Measurements from ENCODE around the gene CTRL. TPM values are rescaled to one million over a fixed set of nuclear protein-coding genes. Genes with fewer than 3 reads are reported as not detected.

Gene CTRL
- total RNA-seq, 1 donor from 2014 or later, result 1.2 TPM

DNA sequence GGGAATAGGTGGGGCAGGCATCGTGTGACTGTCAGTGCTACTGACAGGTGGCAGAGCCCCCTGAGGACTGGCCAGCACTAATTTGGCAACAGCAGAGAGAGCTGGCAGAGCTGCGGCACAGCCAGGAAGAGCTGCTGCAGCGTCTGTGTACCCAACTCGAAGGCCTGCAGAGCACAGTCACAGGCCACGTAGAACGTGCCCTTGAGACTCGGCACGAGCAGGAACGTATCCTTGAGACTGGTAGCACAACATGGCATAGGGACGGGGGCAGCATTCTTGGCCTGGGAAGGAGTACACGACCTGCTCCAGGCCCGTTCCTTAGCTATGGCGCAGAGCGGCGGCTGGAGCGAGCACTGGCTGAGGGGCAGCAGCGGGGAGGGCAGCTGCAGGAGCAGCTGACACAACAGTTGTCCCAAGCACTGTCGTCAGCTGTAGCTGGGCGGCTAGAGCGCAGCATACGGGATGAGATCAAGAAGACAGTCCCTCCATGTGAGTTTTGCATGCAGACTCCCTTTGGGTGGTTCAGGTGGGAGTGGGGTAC lies 50.0 kb downstream of the CTRL start:
- Histone ChIP-seq H3K79me2 (ENCODE audit: insufficient read depth, low read length) (peaks cover 12% of the 10 kb centered on the region), H3K4me3 (ENCODE audit: insufficient read depth, low read depth, low read length) (no peak overlapping the region), H3K4me2 (ENCODE audit: low read length) (no peak overlapping the region), H3K27me3 (ENCODE audit: insufficient read depth, low read length) (no peaks in the 10 kb centered on the region), H4K20me1 (ENCODE audit: insufficient read depth, low read length) (peaks cover 64% of the 10 kb centered on the region), H3K9ac (ENCODE audit: low read length) (no peak overlapping the region), H3K4me1 (ENCODE audit: insufficient read depth, low read length) (peaks cover 6% of the 10 kb centered on the region), H3K9me3 (ENCODE audit: insufficient read depth, low read depth, low read length) (no peaks in the 10 kb centered on the region), H3K36me3 (ENCODE audit: insufficient read depth, low read length) (peaks cover 36% of the 10 kb centered on the region), H2AFZ (ENCODE audit: low read depth, low read length) (no peak overlapping the region), H3K27ac (ENCODE audit: low read depth, low read length) (no peak overlapping the region)
- Mint-ChIP-seq H3K27ac (ENCODE audit: unreplicated experiment) (no peak overlapping the region), H3K36me3 (ENCODE audit: low read depth, unreplicated experiment) (peaks cover 25% of the 10 kb centered on the region), H3K9me3 (ENCODE audit: unreplicated experiment) (no peaks in the 10 kb centered on the region), H3K4me1 (ENCODE audit: low read depth, unreplicated experiment) (peaks cover 7% of the 10 kb centered on the region), H3K4me3 (ENCODE audit: unreplicated experiment) (no peak overlapping the region), H3K27me3 (ENCODE audit: low read depth, unreplicated experiment) (no peaks in the 10 kb centered on the region)
- FAIRE-seq (no peak), DNase-seq (ENCODE audit: low read depth) (no peak)
- TF ChIP-seq EZH2 (IDR thresholded peaks at IDR 0.05; ENCODE audit: insufficient read depth, low read length), result no peak
- TF ChIP-seq, protein P1, sequence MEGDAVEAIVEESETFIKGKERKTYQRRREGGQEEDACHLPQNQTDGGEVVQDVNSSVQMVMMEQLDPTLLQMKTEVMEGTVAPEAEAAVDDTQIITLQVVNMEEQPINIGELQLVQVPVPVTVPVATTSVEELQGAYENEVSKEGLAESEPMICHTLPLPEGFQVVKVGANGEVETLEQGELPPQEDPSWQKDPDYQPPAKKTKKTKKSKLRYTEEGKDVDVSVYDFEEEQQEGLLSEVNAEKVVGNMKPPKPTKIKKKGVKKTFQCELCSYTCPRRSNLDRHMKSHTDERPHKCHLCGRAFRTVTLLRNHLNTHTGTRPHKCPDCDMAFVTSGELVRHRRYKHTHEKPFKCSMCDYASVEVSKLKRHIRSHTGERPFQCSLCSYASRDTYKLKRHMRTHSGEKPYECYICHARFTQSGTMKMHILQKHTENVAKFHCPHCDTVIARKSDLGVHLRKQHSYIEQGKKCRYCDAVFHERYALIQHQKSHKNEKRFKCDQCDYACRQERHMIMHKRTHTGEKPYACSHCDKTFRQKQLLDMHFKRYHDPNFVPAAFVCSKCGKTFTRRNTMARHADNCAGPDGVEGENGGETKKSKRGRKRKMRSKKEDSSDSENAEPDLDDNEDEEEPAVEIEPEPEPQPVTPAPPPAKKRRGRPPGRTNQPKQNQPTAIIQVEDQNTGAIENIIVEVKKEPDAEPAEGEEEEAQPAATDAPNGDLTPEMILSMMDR (IDR thresholded peaks at IDR 0.05; ENCODE audit: insufficient read depth, low read depth, low read length), result no peak

DNA sequence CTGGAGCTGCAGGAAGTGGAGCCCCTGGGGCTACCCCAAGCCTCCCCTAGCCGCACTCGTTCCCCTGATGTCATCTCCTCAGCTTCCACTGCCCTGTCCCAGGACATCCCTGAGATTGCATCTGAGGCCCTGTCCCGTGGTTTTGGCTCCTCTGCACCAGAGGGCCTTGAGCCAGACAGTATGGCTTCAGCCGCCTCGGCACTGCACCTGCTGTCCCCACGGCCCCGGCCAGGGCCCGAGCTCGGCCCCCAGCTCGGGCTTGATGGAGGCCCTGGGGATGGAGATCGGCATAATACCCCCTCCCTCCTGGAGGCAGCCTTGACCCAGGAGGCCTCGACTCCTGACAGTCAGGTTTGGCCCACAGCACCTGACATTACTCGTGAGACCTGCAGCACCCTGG lies 51.1 kb downstream of the CTRL start:
- H2AFZ ChIP-seq (ENCODE audit: low read depth, low read length), result no peak overlapping the region
- DNase-seq (ENCODE audit: low read depth), result no peak
- Mint-ChIP-seq H3K4me1 (ENCODE audit: low read depth, unreplicated experiment) (peaks cover 7% of the 10 kb centered on the region), H3K36me3 (ENCODE audit: low read depth, unreplicated experiment) (peaks cover 27% of the 10 kb centered on the region), H3K9me3 (ENCODE audit: unreplicated experiment) (no peaks in the 10 kb centered on the region), H3K27ac (ENCODE audit: unreplicated experiment) (no peak overlapping the region), H3K4me3 (ENCODE audit: unreplicated experiment) (no peak overlapping the region), H3K27me3 (ENCODE audit: low read depth, unreplicated experiment) (no peaks in the 10 kb centered on the region)
- H3K9me3 ChIP-seq (ENCODE audit: insufficient read depth, low read depth, low read length), result no peaks in the 10 kb centered on the region
- H3K4me2 ChIP-seq (ENCODE audit: low read length), result no peak overlapping the region
- no peak overlapping the region for H3K4me3 ChIP-seq (ENCODE audit: insufficient read depth, low read depth, low read length)
- peaks cover 6% of the 10 kb centered on the region for H3K4me1 ChIP-seq (ENCODE audit: insufficient read depth, low read length)
- no peak overlapping the region for H3K27ac ChIP-seq (ENCODE audit: low read depth, low read length)
- H3K27me3 ChIP-seq (ENCODE audit: insufficient read depth, low read length), result no peaks in the 10 kb centered on the region
- peaks cover 24% of the 10 kb centered on the region for H3K79me2 ChIP-seq (ENCODE audit: insufficient read depth, low read length)
- TF ChIP-seq, protein P1 (IDR thresholded peaks at IDR 0.05; ENCODE audit: insufficient read depth, low read depth, low read length), result no peak
- no peak for TF ChIP-seq EZH2 (IDR thresholded peaks at IDR 0.05; ENCODE audit: insufficient read depth, low read length)
- peaks cover 38% of the 10 kb centered on the region for H3K36me3 ChIP-seq (ENCODE audit: insufficient read depth, low read length)
- peaks cover 75% of the 10 kb centered on the region for H4K20me1 ChIP-seq (ENCODE audit: insufficient read depth, low read length)
- no peak for FAIRE-seq
- H3K9ac ChIP-seq (ENCODE audit: low read length), result no peak overlapping the region

DNA sequence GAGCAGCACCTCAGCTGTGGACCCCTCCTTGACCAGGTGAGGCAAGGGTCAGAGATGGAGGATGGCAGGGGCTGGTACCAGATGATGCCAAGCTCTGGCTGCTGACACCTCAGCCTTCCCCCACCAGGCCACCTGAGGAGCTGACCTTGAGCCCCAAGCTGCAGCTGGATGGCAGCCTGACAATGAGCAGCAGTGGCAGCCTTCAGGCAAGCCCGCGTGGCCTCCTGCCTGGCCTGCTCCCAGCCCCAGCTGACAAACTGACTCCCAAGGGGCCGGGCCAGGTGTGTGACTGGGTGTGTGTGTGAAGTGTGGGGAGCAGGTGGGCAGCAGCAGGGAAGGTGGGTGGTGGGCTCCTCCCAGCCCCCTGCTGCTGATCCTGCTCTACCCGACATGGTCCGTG lies 51.7 kb downstream of the CTRL start:
- Mint-ChIP-seq H3K27me3 (ENCODE audit: low read depth, unreplicated experiment) (no peaks in the 10 kb centered on the region), H3K4me1 (ENCODE audit: low read depth, unreplicated experiment) (peaks cover 13% of the 10 kb centered on the region), H3K4me3 (ENCODE audit: unreplicated experiment) (no peak overlapping the region), H3K27ac (ENCODE audit: unreplicated experiment) (no peak overlapping the region), H3K9me3 (ENCODE audit: unreplicated experiment) (no peaks in the 10 kb centered on the region), H3K36me3 (ENCODE audit: low read depth, unreplicated experiment) (peaks cover 27% of the 10 kb centered on the region)
- no peak for FAIRE-seq
- H2AFZ ChIP-seq (ENCODE audit: low read depth, low read length), result no peak overlapping the region
- H3K4me2 ChIP-seq (ENCODE audit: low read length), result no peak overlapping the region
- no peaks in the 10 kb centered on the region for H3K9me3 ChIP-seq (ENCODE audit: insufficient read depth, low read depth, low read length)
- no peak overlapping the region for H3K27ac ChIP-seq (ENCODE audit: low read depth, low read length)
- TF ChIP-seq, protein P1 (IDR thresholded peaks at IDR 0.05; ENCODE audit: insufficient read depth, low read depth, low read length), result no peak
- TF ChIP-seq EZH2 (IDR thresholded peaks at IDR 0.05; ENCODE audit: insufficient read depth, low read length), result no peak
- peaks cover 77% of the 10 kb centered on the region for H4K20me1 ChIP-seq (ENCODE audit: insufficient read depth, low read length)
- no peak for DNase-seq (ENCODE audit: low read depth)
- H3K9ac ChIP-seq (ENCODE audit: low read length), result no peak overlapping the region
- no peaks in the 10 kb centered on the region for H3K27me3 ChIP-seq (ENCODE audit: insufficient read depth, low read length)
- no peak overlapping the region for H3K4me3 ChIP-seq (ENCODE audit: insufficient read depth, low read depth, low read length)
- H3K4me1 ChIP-seq (ENCODE audit: insufficient read depth, low read length), result peaks cover 5% of the 10 kb centered on the region
- peaks cover 30% of the 10 kb centered on the region for H3K79me2 ChIP-seq (ENCODE audit: insufficient read depth, low read length)
- H3K36me3 ChIP-seq (ENCODE audit: insufficient read depth, low read length), result peaks cover 38% of the 10 kb centered on the region

All from astrocyte (in vitro differentiated cells and primary cell).